ENCODE results near the gene TPK1.
"Not testable (repeated sequence)": the region's sequence is repeated elsewhere in the genome, so short reads cannot be mapped to it uniquely, and the experiment has no call there.

The TPK1 gene

GRCh38 chr7:144780071-144780608 lies 55.7 kb downstream of the TPK1 start:
- no peaks in the 10 kb centered on the region for H3K36me3 ChIP-seq (ENCODE audit: insufficient read depth, low read length)
- H3K27me3 ChIP-seq (ENCODE audit: insufficient read depth, low read length), result no peaks in the 10 kb centered on the region
- H2AFZ ChIP-seq (ENCODE audit: low read length, unreplicated experiment), result no peak overlapping the region
- no peak overlapping the region for H3K4me3 ChIP-seq (ENCODE audit: low read depth, low read length)
- H3K27ac ChIP-seq (ENCODE audit: low read depth, low read length), result no peak overlapping the region
- no peaks in the 10 kb centered on the region for H3K79me2 ChIP-seq (ENCODE audit: control insufficient read depth, insufficient read depth, low read length, unreplicated experiment)
- H3K4me1 ChIP-seq (ENCODE audit: control insufficient read depth, insufficient read depth, low read length, unreplicated experiment), result peaks cover 4% of the 10 kb centered on the region

- H3K27me3 ChIP-seq (ENCODE audit: insufficient read depth, low read length); H2AFZ ChIP-seq (ENCODE audit: low read length, unreplicated experiment); H3K79me2 ChIP-seq (ENCODE audit: control insufficient read depth, insufficient read depth, low read length, unreplicated experiment); H3K36me3 ChIP-seq (ENCODE audit: insufficient read depth, low read length); H3K4me1 ChIP-seq (ENCODE audit: control insufficient read depth, insufficient read depth, low read length, unreplicated experiment); H3K27ac ChIP-seq (ENCODE audit: low read depth, low read length); H3K4me3 ChIP-seq (ENCODE audit: low read depth, low read length): not testable (repeated sequence)
Measured at GRCh38 chr7:144777889-144778288, 58.0 kb downstream of the TPK1 start.

GRCh38 chr7:144777005-144777839 lies 58.6 kb downstream of the TPK1 start:
- Histone ChIP-seq H3K79me2 (ENCODE audit: control insufficient read depth, insufficient read depth, low read length, unreplicated experiment) (no peaks in the 10 kb centered on the region), H3K27ac (ENCODE audit: low read depth, low read length) (no peak overlapping the region), H3K4me1 (ENCODE audit: control insufficient read depth, insufficient read depth, low read length, unreplicated experiment) (no peaks in the 10 kb centered on the region), H3K36me3 (ENCODE audit: insufficient read depth, low read length) (no peaks in the 10 kb centered on the region), H3K4me3 (ENCODE audit: low read depth, low read length) (no peak overlapping the region), H2AFZ (ENCODE audit: low read length, unreplicated experiment) (no peak overlapping the region), H3K27me3 (ENCODE audit: insufficient read depth, low read length) (no peaks in the 10 kb centered on the region)

GRCh38 chr7:144776447-144776846 lies 59.4 kb downstream of the TPK1 start:
- Histone ChIP-seq H2AFZ (ENCODE audit: low read length, unreplicated experiment) (no peak overlapping the region), H3K36me3 (ENCODE audit: insufficient read depth, low read length) (no peaks in the 10 kb centered on the region), H3K4me3 (ENCODE audit: low read depth, low read length) (no peak overlapping the region), H3K79me2 (ENCODE audit: control insufficient read depth, insufficient read depth, low read length, unreplicated experiment) (no peaks in the 10 kb centered on the region), H3K4me1 (ENCODE audit: control insufficient read depth, insufficient read depth, low read length, unreplicated experiment) (no peaks in the 10 kb centered on the region), H3K27ac (ENCODE audit: low read depth, low read length) (no peak overlapping the region), H3K27me3 (ENCODE audit: insufficient read depth, low read length) (no peaks in the 10 kb centered on the region)

GRCh38 chr7:144775749-144776148 lies 60.1 kb downstream of the TPK1 start:
- no peak overlapping the region for H2AFZ ChIP-seq (ENCODE audit: low read length, unreplicated experiment)
- H3K4me3 ChIP-seq (ENCODE audit: low read depth, low read length), result no peak overlapping the region

DNA sequence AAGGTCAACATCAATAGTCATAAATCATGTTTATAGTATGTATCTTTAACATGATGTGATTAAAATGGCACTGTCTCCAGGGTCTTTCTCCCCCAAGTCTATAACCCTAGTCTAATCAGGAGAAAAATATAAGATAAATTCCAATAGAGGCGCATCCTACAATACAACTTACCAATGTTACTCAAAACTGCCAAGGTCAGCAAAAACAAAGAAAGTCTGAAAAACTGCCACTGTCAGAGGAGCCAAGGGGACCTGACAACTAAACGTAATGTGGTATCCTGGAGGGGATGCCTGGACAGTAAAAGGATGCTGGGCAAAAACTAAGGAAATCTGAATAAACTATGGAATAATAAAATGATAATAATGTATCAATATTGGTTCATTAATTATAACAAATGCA lies 63.9 kb downstream of the TPK1 start:
- H3K36me3 ChIP-seq (ENCODE audit: insufficient read depth, low read length), result no peaks in the 10 kb centered on the region
- H3K27ac ChIP-seq (ENCODE audit: low read depth, low read length), result no peak overlapping the region
- no peak overlapping the region for H3K4me3 ChIP-seq (ENCODE audit: low read depth, low read length)

More at GRCh38 chr7:144775749-144776148, 60.1 kb downstream of the TPK1 start:
- Histone ChIP-seq H3K27ac (ENCODE audit: low read depth, low read length) (no peak overlapping the region), H3K4me1 (ENCODE audit: control insufficient read depth, insufficient read depth, low read length, unreplicated experiment) (no peaks in the 10 kb centered on the region), H3K27me3 (ENCODE audit: insufficient read depth, low read length) (no peaks in the 10 kb centered on the region), H3K79me2 (ENCODE audit: control insufficient read depth, insufficient read depth, low read length, unreplicated experiment) (no peaks in the 10 kb centered on the region), H3K36me3 (ENCODE audit: insufficient read depth, low read length) (no peaks in the 10 kb centered on the region)

GRCh38 chr7:144771174-144771573 lies 64.7 kb downstream of the TPK1 start:
- H3K4me3 ChIP-seq (ENCODE audit: low read depth, low read length), result no peak overlapping the region
- no peak overlapping the region for H2AFZ ChIP-seq (ENCODE audit: low read length, unreplicated experiment)
- H3K4me1 ChIP-seq (ENCODE audit: control insufficient read depth, insufficient read depth, low read length, unreplicated experiment), result no peaks in the 10 kb centered on the region
- no peaks in the 10 kb centered on the region for H3K36me3 ChIP-seq (ENCODE audit: insufficient read depth, low read length)
- no peaks in the 10 kb centered on the region for H3K79me2 ChIP-seq (ENCODE audit: control insufficient read depth, insufficient read depth, low read length, unreplicated experiment)
- no peak overlapping the region for H3K27ac ChIP-seq (ENCODE audit: low read depth, low read length)
- H3K27me3 ChIP-seq (ENCODE audit: insufficient read depth, low read length), result no peaks in the 10 kb centered on the region

More for the DNA sequence above, 63.9 kb downstream of the TPK1 start:
- Histone ChIP-seq H3K27me3 (ENCODE audit: insufficient read depth, low read length) (no peaks in the 10 kb centered on the region), H3K4me1 (ENCODE audit: control insufficient read depth, insufficient read depth, low read length, unreplicated experiment) (no peaks in the 10 kb centered on the region), H2AFZ (ENCODE audit: low read length, unreplicated experiment) (no peak overlapping the region), H3K79me2 (ENCODE audit: control insufficient read depth, insufficient read depth, low read length, unreplicated experiment) (no peaks in the 10 kb centered on the region)

- no peaks in the 10 kb centered on the region for H3K36me3 ChIP-seq (ENCODE audit: insufficient read depth, low read length)
- no peaks in the 10 kb centered on the region for H3K4me1 ChIP-seq (ENCODE audit: control insufficient read depth, insufficient read depth, low read length, unreplicated experiment)
- H2AFZ ChIP-seq (ENCODE audit: low read length, unreplicated experiment), result no peak overlapping the region
- H3K27me3 ChIP-seq (ENCODE audit: insufficient read depth, low read length), result no peaks in the 10 kb centered on the region
- no peak overlapping the region for H3K27ac ChIP-seq (ENCODE audit: low read depth, low read length)
- H3K79me2 ChIP-seq (ENCODE audit: control insufficient read depth, insufficient read depth, low read length, unreplicated experiment), result no peaks in the 10 kb centered on the region
- H3K4me3 ChIP-seq (ENCODE audit: low read depth, low read length), result no peak overlapping the region
Measured at GRCh38 chr7:144769352-144769751, 66.5 kb downstream of the TPK1 start.

- no peak overlapping the region for H3K27ac ChIP-seq (ENCODE audit: low read depth, low read length)
- H3K36me3 ChIP-seq (ENCODE audit: insufficient read depth, low read length), result no peaks in the 10 kb centered on the region
- H2AFZ ChIP-seq (ENCODE audit: low read length, unreplicated experiment), result no peak overlapping the region
Measured at GRCh38 chr7:144768633-144769032, 67.2 kb downstream of the TPK1 start.

GRCh38 chr7:144763291-144763690 lies 72.6 kb downstream of the TPK1 start:
- Histone ChIP-seq H3K4me3 (ENCODE audit: low read depth, low read length) (no peak overlapping the region), H3K79me2 (ENCODE audit: control insufficient read depth, insufficient read depth, low read length, unreplicated experiment) (no peaks in the 10 kb centered on the region), H3K36me3 (ENCODE audit: insufficient read depth, low read length) (no peaks in the 10 kb centered on the region), H3K27me3 (ENCODE audit: insufficient read depth, low read length) (no peaks in the 10 kb centered on the region), H3K4me1 (ENCODE audit: control insufficient read depth, insufficient read depth, low read length, unreplicated experiment) (no peaks in the 10 kb centered on the region), H2AFZ (ENCODE audit: low read length, unreplicated experiment) (no peak overlapping the region), H3K27ac (ENCODE audit: low read depth, low read length) (no peak overlapping the region)

More at GRCh38 chr7:144768633-144769032, 67.2 kb downstream of the TPK1 start:
- H3K27me3 ChIP-seq (ENCODE audit: insufficient read depth, low read length), result no peaks in the 10 kb centered on the region
- H3K4me3 ChIP-seq (ENCODE audit: low read depth, low read length), result no peak overlapping the region
- H3K79me2 ChIP-seq (ENCODE audit: control insufficient read depth, insufficient read depth, low read length, unreplicated experiment), result no peaks in the 10 kb centered on the region
- no peaks in the 10 kb centered on the region for H3K4me1 ChIP-seq (ENCODE audit: control insufficient read depth, insufficient read depth, low read length, unreplicated experiment)

- Histone ChIP-seq H3K79me2 (ENCODE audit: control insufficient read depth, insufficient read depth, low read length, unreplicated experiment) (no peaks in the 10 kb centered on the region), H3K36me3 (ENCODE audit: insufficient read depth, low read length) (no peaks in the 10 kb centered on the region), H3K4me3 (ENCODE audit: low read depth, low read length) (no peak overlapping the region), H3K4me1 (ENCODE audit: control insufficient read depth, insufficient read depth, low read length, unreplicated experiment) (no peaks in the 10 kb centered on the region), H2AFZ (ENCODE audit: low read length, unreplicated experiment) (no peak overlapping the region), H3K27ac (ENCODE audit: low read depth, low read length) (no peak overlapping the region), H3K27me3 (ENCODE audit: insufficient read depth, low read length) (no peaks in the 10 kb centered on the region)
Measured at GRCh38 chr7:144762853-144763252, 73.0 kb downstream of the TPK1 start.
